T-cell (primary cell): Measurements from ENCODE around the gene RFC5. TPM values are rescaled to one million over a fixed set of nuclear protein-coding genes. Genes with fewer than 3 reads are reported as not detected.

Experiments
- ATAC-seq, 4 experiments: fragments of 200-7000 bp in 3 of 4; fragments of 150-1000 bp in 1 of 4; cut with Tn5 transposase; replicated peaks in 1 of 4; 1 replicate in 3 of 4; 2 replicates in 1 of 4; pipeline ENCODE4 v1.10.0; 2021; ENCODE audit warnings: moderate library complexity in 3 of 4, mild to moderate bottlenecking in 2 of 4, moderate number of reproducible peaks in 1 of 4
- CTCF ChIA-PET, 2 donors: fragments of 300-600 bp; sonication (Branson Sonifier 250); formaldehyde crosslinking; loops; one replicate each; lab custom pipeline; 2022; ENCODE audit warnings: antibody characterized with exemption in 2 of 2; lab: Charles Lee
- POLR2A ChIA-PET, 2 donors: fragments of 300-600 bp; sonication (Branson Sonifier 250); formaldehyde crosslinking; loops; one replicate each; lab custom pipeline; 2022; ENCODE audit warnings: antibody characterized with exemption in 2 of 2; lab: Charles Lee
- DNase-seq, 35 experiments: peaks; one replicate each; pipeline versions ENCODE4 v3.0.0 to v3.0.0-alpha.2; 2013 to 2023
- H3K27ac ChIP-seq: one replicate; pipeline ENCODE4 v1.5.1; 2013; ENCODE audit warnings: low read length
- H3K27me3 ChIP-seq, 2 experiments: replicated peaks in 1 of 2; 1 replicate in 1 of 2; 2 replicates in 1 of 2; pipeline versions ENCODE4 v1.6.1 to v1.7.0; 2013; ENCODE audit warnings: low read length in 1 of 2, mixed read lengths in 1 of 2; ENCODE audit not compliant: control insufficient read depth in 2 of 2, insufficient read depth in 2 of 2; ENCODE audit errors: extremely low read depth in 1 of 2
- H3K36me3 ChIP-seq, 2 donors: 1 replicate in 1 of 2; 2 replicates in 1 of 2; pipeline versions ENCODE4 v1.6.1 to v1.7.0; 2013; ENCODE audit warnings: low read length in 1 of 2; ENCODE audit not compliant: control insufficient read depth in 2 of 2, insufficient read depth in 1 of 2; ENCODE audit errors: extremely low read depth in 1 of 2
- H3K4me1 ChIP-seq, 2 experiments: 1 replicate in 1 of 2; 2 replicates in 1 of 2; pipeline versions ENCODE4 v1.6.1 to v1.7.0; 2013; ENCODE audit warnings: low read length in 2 of 2, mixed read lengths in 1 of 2; ENCODE audit not compliant: insufficient read depth in 2 of 2, control insufficient read depth in 1 of 2; ENCODE audit errors: extremely low read depth in 1 of 2
- H3K4me3 ChIP-seq, 2 donors: 1 replicate in 1 of 2; 2 replicates in 1 of 2; pipeline versions ENCODE4 v1.5.1 to v1.7.0; 2013; ENCODE audit warnings: mild to moderate bottlenecking in 2 of 2, low read length in 1 of 2, moderate library complexity in 1 of 2; ENCODE audit not compliant: control insufficient read depth in 1 of 2; ENCODE audit errors: extremely low read depth in 1 of 2
- H3K9me3 ChIP-seq: 2 replicates; pipeline ENCODE4 v1.7.0; 2013
- H3K27ac Mint-ChIP-seq, 2 donors: one replicate each; pipeline ENCODE4 v1.8.0; 2020 to 2021; ENCODE audit warnings: mild to moderate bottlenecking in 2 of 2, mixed read lengths in 2 of 2
- H3K27me3 Mint-ChIP-seq, 2 donors: one replicate each; pipeline ENCODE4 v1.8.0; 2021 to 2022; ENCODE audit warnings: mixed read lengths in 2 of 2
- H3K36me3 Mint-ChIP-seq: one replicate; pipeline ENCODE4 v1.8.0; 2021; ENCODE audit warnings: mixed read lengths
- H3K4me1 Mint-ChIP-seq, 3 donors: one replicate each; pipeline ENCODE4 v1.8.0; 2020 to 2022; ENCODE audit warnings: mixed read lengths in 3 of 3, mild to moderate bottlenecking in 1 of 3
- H3K4me3 Mint-ChIP-seq, 3 donors: one replicate each; pipeline ENCODE4 v1.8.0; 2020 to 2022; ENCODE audit warnings: mild to moderate bottlenecking in 3 of 3, mixed read lengths in 3 of 3, moderate library complexity in 3 of 3
- H3K9me3 Mint-ChIP-seq, 3 donors: one replicate each; pipeline ENCODE4 v1.8.0; 2020 to 2022; ENCODE audit warnings: mixed read lengths in 3 of 3
- WGBS: methylation state at CpG from one replicate; pipeline ENCODE4 v1.1.5; 2013; ENCODE audit warnings: missing lambda C conversion rate; ENCODE audit not compliant: insufficient coverage; 5-methylcytosine and 5-hydroxymethylcytosine counted together
- total RNA-seq, 35 experiments: library from RNA in 6 of 35; stranded (reverse) in 6 of 35; fragments of 120-200 nt in 1 of 35; gene quantifications; one replicate each; pipeline versions ENCODE4 v1.2.1 to v1.2.4 and lab custom pipeline; 2013 to 2026

The RFC5 gene
- total RNA-seq, 5 donors from 2014 or later (not counting 1 experiment from before 2014, with no cell fraction given), result 12.4 to 16.3 (median 13.5) TPM

DNA sequence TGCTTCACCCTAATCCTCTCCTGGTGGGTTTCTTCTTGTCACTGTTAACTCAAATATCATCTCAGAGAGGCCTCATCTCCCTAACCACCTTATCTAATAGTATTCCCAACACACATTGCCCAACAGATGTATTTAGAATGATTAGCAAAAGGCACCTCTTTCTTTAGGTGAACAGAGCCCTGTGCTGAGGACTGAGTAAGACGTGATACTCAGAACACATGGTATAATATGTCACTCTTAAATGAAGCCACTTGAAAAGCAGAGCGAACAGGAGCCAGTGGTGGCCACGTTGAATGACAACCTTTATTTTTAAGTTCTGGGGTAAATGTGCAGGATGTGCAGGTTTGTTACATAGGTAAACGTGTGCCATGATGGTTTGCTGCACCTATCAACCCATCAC is 46.2 kb upstream of the RFC5 start:
- H3K9me3 Mint-ChIP-seq, result peaks cover 0 to 15% (median 3%) of the 10 kb centered on the region in 3 donors
- Histone ChIP-seq H3K27ac (no peak overlapping the region), H3K4me1 (peaks cover 2 to 9% of the 10 kb centered on the region in 2 experiments), H3K9me3 (no peaks in the 10 kb centered on the region), H3K36me3 (no peaks in the 10 kb centered on the region), H3K4me3 (no peak overlapping the region), H3K27me3 (peaks cover 3 to 49% of the 10 kb centered on the region in 2 experiments)
- POLR2A ChIA-PET, result no interaction called here
- ATAC-seq (no peak), DNase-seq (no peak)
- H3K27me3 Mint-ChIP-seq, result peaks cover 40 to 67% of the 10 kb centered on the region in 2 donors
- peaks cover 6 to 12% (median 10%) of the 10 kb centered on the region in 3 donors for H3K4me1 Mint-ChIP-seq
- H3K36me3 Mint-ChIP-seq, result no peaks in the 10 kb centered on the region
- CTCF ChIA-PET, result no interaction called here
- peak overlapping the region in 2 of 3 donors; percentile 6 to 84 for H3K4me3 Mint-ChIP-seq
- no peak overlapping the region for H3K27ac Mint-ChIP-seq
- 80% methylated on average over 1 of the region's 4 CpGs for WGBS

DNA sequence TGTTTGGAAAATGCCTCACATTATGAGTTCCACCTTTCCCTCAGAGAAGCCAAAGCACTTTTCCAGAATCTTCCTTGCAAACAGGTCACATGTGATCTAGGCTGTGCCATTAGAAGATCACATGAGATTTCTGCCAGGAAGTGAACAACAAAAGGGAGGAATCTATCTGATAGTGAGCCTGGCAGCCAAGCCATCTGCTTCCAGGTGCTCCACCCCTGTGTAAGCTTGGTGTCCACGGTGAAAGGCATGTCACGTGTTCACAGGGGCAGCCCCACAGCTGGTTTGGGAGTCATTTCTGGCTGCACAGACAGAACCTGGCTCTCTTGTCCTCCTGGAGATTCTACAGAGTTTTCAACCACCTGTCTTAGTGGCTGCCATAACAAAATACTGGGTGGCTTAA is 44.2 kb upstream of the RFC5 start:
- Mint-ChIP-seq H3K4me3 (no peak overlapping the region), H3K27ac (no peak overlapping the region), H3K27me3 (peaks cover 26 to 52% of the 10 kb centered on the region in 2 donors), H3K9me3 (peaks cover 1 to 15% (median 3%) of the 10 kb centered on the region in 3 donors), H3K36me3 (no peaks in the 10 kb centered on the region), H3K4me1 (peaks cover 6 to 11% (median 8%) of the 10 kb centered on the region in 3 donors)
- Histone ChIP-seq H3K4me3 (no peak overlapping the region), H3K27me3 (peaks cover 2 to 37% of the 10 kb centered on the region in 2 experiments), H3K9me3 (no peaks in the 10 kb centered on the region), H3K4me1 (peaks cover 2 to 9% of the 10 kb centered on the region in 2 experiments), H3K36me3 (no peaks in the 10 kb centered on the region), H3K27ac (no peak overlapping the region)
- POLR2A ChIA-PET, result no interaction called here
- CTCF ChIA-PET, result no interaction called here
- ATAC-seq (no peak), DNase-seq (no peak)
- WGBS, result 79% methylated on average over 2 of the region's 2 CpGs

DNA sequence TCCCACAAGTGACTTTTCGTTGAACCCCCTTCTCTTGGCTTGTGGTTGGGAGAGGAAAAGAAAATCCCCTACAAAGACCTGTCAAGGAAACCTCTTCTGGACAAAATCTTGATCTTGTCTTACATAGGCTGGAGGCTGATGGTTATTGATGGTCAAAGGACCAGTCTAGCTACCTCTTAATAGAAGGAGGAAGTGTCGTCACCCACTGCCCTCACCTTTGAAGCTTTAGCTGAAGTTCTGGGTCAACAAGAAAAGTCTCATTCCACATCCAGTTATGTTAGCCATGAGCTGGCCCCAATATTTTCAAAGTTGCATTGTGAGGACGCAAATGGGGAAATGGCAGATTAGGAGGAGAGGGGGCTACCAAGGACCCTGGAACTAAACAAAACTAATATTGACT is 41.5 kb upstream of the RFC5 start:
- H3K4me1 ChIP-seq, result no peaks in the 10 kb centered on the region
- H3K36me3 Mint-ChIP-seq, result no peaks in the 10 kb centered on the region
- DNase-seq (no peak), ATAC-seq (no peak)
- no peak overlapping the region for H3K4me3 Mint-ChIP-seq
- ChIA-PET CTCF (no interaction called here), POLR2A (no interaction called here)
- no CpG with 5 or more reads among the region's 3 CpGs for WGBS
- peaks cover 0 to 21% of the 10 kb centered on the region in 2 experiments for H3K27me3 ChIP-seq
- H3K4me3 ChIP-seq, result no peak overlapping the region
- no peak overlapping the region for H3K27ac Mint-ChIP-seq
- no peaks in the 10 kb centered on the region for H3K4me1 Mint-ChIP-seq
- H3K27me3 Mint-ChIP-seq, result peaks cover 22 to 38% of the 10 kb centered on the region in 2 donors
- no peaks in the 10 kb centered on the region for H3K9me3 ChIP-seq
- H3K36me3 ChIP-seq, result no peaks in the 10 kb centered on the region
- no peak overlapping the region for H3K27ac ChIP-seq
- peaks cover 3 to 15% (median 5%) of the 10 kb centered on the region in 3 donors for H3K9me3 Mint-ChIP-seq

GRCh38 chr12:117977373-117977772 is 39.1 kb upstream of the RFC5 start:
- Mint-ChIP-seq H3K9me3 (peaks cover 0 to 5% (median 0%) of the 10 kb centered on the region in 3 donors), H3K27ac (no peak overlapping the region), H3K4me1 (no peaks in the 10 kb centered on the region), H3K4me3 (no peak overlapping the region), H3K27me3 (peaks cover 14 to 21% of the 10 kb centered on the region in 2 donors), H3K36me3 (no peaks in the 10 kb centered on the region)
- CTCF ChIA-PET, result interaction anchor here in 1 of 2 donors (0.6 kb wide), 1 partner anchor 78 kb away, joined by 5 read pairs; no protein-coding TSS in a partner anchor
- ATAC-seq (no peak), DNase-seq (no peak)
- POLR2A ChIA-PET, result no interaction called here
- H3K27me3 ChIP-seq, result peaks cover 0 to 14% of the 10 kb centered on the region in 2 experiments
- WGBS, result no CpG with 5 or more reads among the region's 1 CpG
- H3K36me3 ChIP-seq, result no peaks in the 10 kb centered on the region
- no peak overlapping the region for H3K27ac ChIP-seq
- no peaks in the 10 kb centered on the region for H3K4me1 ChIP-seq
- no peaks in the 10 kb centered on the region for H3K9me3 ChIP-seq
- H3K4me3 ChIP-seq, result no peak overlapping the region

GRCh38 chr12:117980616-117981015 is 35.9 kb upstream of the RFC5 start:
- ChIA-PET POLR2A (no interaction called here), CTCF (no interaction called here)
- DNase-seq (no peak), ATAC-seq (no peak)
- H3K27ac ChIP-seq, result no peak overlapping the region
- H3K27ac Mint-ChIP-seq, result no peak overlapping the region
- H3K27me3 Mint-ChIP-seq, result peaks cover 12 to 14% of the 10 kb centered on the region in 2 donors
- H3K36me3 Mint-ChIP-seq, result no peaks in the 10 kb centered on the region
- H3K4me1 Mint-ChIP-seq, result no peaks in the 10 kb centered on the region
- no peak overlapping the region for H3K4me3 Mint-ChIP-seq
- H3K4me1 ChIP-seq, result no peaks in the 10 kb centered on the region
- no peaks in the 10 kb centered on the region for H3K36me3 ChIP-seq
- peaks cover 0 to 5% (median 0%) of the 10 kb centered on the region in 3 donors for H3K9me3 Mint-ChIP-seq
- peaks cover 0 to 10% of the 10 kb centered on the region in 2 experiments for H3K27me3 ChIP-seq
- no CpG with 5 or more reads among the region's 4 CpGs for WGBS
- no peak overlapping the region for H3K4me3 ChIP-seq
- H3K9me3 ChIP-seq, result no peaks in the 10 kb centered on the region

GRCh38 chr12:117981267-117981666 is 35.2 kb upstream of the RFC5 start:
- Mint-ChIP-seq H3K4me1 (no peaks in the 10 kb centered on the region), H3K36me3 (no peaks in the 10 kb centered on the region), H3K4me3 (no peak overlapping the region), H3K27me3 (peaks cover 11 to 13% of the 10 kb centered on the region in 2 donors), H3K9me3 (peaks cover 0 to 5% (median 0%) of the 10 kb centered on the region in 3 donors), H3K27ac (no peak overlapping the region)
- Histone ChIP-seq H3K4me1 (no peaks in the 10 kb centered on the region), H3K27me3 (peaks cover 0 to 10% of the 10 kb centered on the region in 2 experiments), H3K4me3 (no peak overlapping the region), H3K9me3 (no peaks in the 10 kb centered on the region), H3K27ac (no peak overlapping the region), H3K36me3 (no peaks in the 10 kb centered on the region)
- 75% methylated on average over 1 of the region's 5 CpGs for WGBS
- no peak for DNase-seq
- ChIA-PET CTCF (no interaction called here), POLR2A (no interaction called here)
- ATAC-seq, result no peak
